Loucy (cell line): ENCODE measurements around the gene GALNT10.

Source experiments
- H2AFZ ChIP-seq: fragments of 200-600 bp; sonication (generic); 2 replicates; pipeline ENCODE4 v1.6.0; 2016; ENCODE audit warnings: antibody characterized with exemption, mild to moderate bottlenecking, low read length, moderate library complexity
- H3F3A ChIP-seq: fragments of 200-600 bp; 2 replicates; pipeline ENCODE4 v1.6.0; 2016; ENCODE audit warnings: antibody characterized with exemption, low read depth, mild to moderate bottlenecking
- H3K27me3 ChIP-seq: fragments of 200-600 bp; sonication (generic); 2 replicates; pipeline ENCODE4 v1.6.1; 2014; ENCODE audit warnings: low read length, mild to moderate bottlenecking; ENCODE audit not compliant: insufficient read depth, poor library complexity, severe bottlenecking
- H3K36me3 ChIP-seq: fragments of 200-600 bp; sonication (generic); 2 replicates; pipeline ENCODE4 v1.6.1; 2016; ENCODE audit warnings: low read length; ENCODE audit not compliant: insufficient read depth
- H3K4me1 ChIP-seq: fragments of 200-600 bp; sonication (generic); 2 replicates; pipeline ENCODE4 v1.5.1; 2014; ENCODE audit warnings: low read length, mild to moderate bottlenecking; ENCODE audit not compliant: insufficient read depth, poor library complexity, severe bottlenecking
- H3K4me2 ChIP-seq: fragments of 200-600 bp; sonication (generic); 2 replicates; pipeline ENCODE4 v1.6.0; 2014; ENCODE audit warnings: antibody characterized with exemption, low read length, low read depth, mild to moderate bottlenecking; ENCODE audit not compliant: poor library complexity, severe bottlenecking
- H3K4me3 ChIP-seq: fragments of 200-600 bp; sonication (generic); 2 replicates; pipeline ENCODE4 v1.5.1; 2014; ENCODE audit warnings: low read length, mild to moderate bottlenecking, mixed read lengths; ENCODE audit not compliant: poor library complexity, severe bottlenecking
- H3K79me2 ChIP-seq: fragments of 200-600 bp; sonication (generic); 2 replicates; pipeline ENCODE4 v1.6.1; 2014; ENCODE audit warnings: low read length; ENCODE audit not compliant: insufficient read depth
- H3K9ac ChIP-seq: fragments of 200-600 bp; sonication (generic); 2 replicates; pipeline ENCODE4 v1.6.0; 2014; ENCODE audit warnings: mild to moderate bottlenecking, low read depth, low read length, moderate library complexity; ENCODE audit not compliant: poor library complexity, severe bottlenecking
- H3K9me2 ChIP-seq: fragments of 200-600 bp; sonication (generic); replicated peaks from 2 replicates; pipeline ENCODE4 v1.6.1; 2016; ENCODE audit warnings: low read depth, low read length, mixed read lengths
- H3K9me3 ChIP-seq: fragments of 200-600 bp; sonication (generic); 2 replicates; pipeline ENCODE4 v1.6.1; 2014; ENCODE audit warnings: mild to moderate bottlenecking, antibody characterized with exemption, low read length, low read depth; ENCODE audit not compliant: insufficient read depth
- H4K20me1 ChIP-seq: fragments of 200-600 bp; sonication (generic); 2 replicates; pipeline ENCODE4 v1.6.0; 2014; ENCODE audit warnings: antibody characterized with exemption, low read length, mild to moderate bottlenecking; ENCODE audit not compliant: insufficient read depth, poor library complexity, severe bottlenecking
- CTCF ChIP-seq: fragments of 200-600 bp; sonication (generic); conservative IDR thresholded peaks from 2 replicates; pipeline ENCODE4 v1.5.1; 2014; ENCODE audit warnings: mild to moderate bottlenecking, antibody characterized with exemption, low read length
- EZH2phosphoT487 ChIP-seq: fragments of 200-600 bp; IDR thresholded peaks from 2 replicates; pipeline ENCODE4 v1.6.1; 2018; ENCODE audit warnings: antibody characterized with exemption, mild to moderate bottlenecking, moderate library complexity, borderline replicate concordance

The GALNT10 gene

GRCh38 chr5:154333016-154333415 is 142.5 kb downstream of the GALNT10 start:
- H4K20me1 ChIP-seq: no peaks in the 10 kb centered on the region
- no peak for TF ChIP-seq EZH2phosphoT487
- no peak for TF ChIP-seq CTCF
- no peaks in the 10 kb centered on the region for H3K79me2 ChIP-seq
- H3K4me2 ChIP-seq: no peak overlapping the region
- no peaks in the 10 kb centered on the region for H3K9me2 ChIP-seq
- no peak overlapping the region for H2AFZ ChIP-seq
- H3K36me3 ChIP-seq: peaks cover 5% of the 10 kb centered on the region; the same call in 1 of the 2 replicates
- no peaks in the 10 kb centered on the region for H3K9me3 ChIP-seq
- H3K4me1 ChIP-seq: no peaks in the 10 kb centered on the region
- no peak overlapping the region for H3K9ac ChIP-seq
- no peaks in the 10 kb centered on the region for H3K27me3 ChIP-seq
- no peak overlapping the region for H3K4me3 ChIP-seq
- H3F3A ChIP-seq: no peaks in the 10 kb centered on the region

GRCh38 chr5:154334406-154335064 is 144.0 kb downstream of the GALNT10 start:
- Histone ChIP-seq H3K27me3 (no peaks in the 10 kb centered on the region), H3K79me2 (no peaks in the 10 kb centered on the region), H3K9me3 (no peaks in the 10 kb centered on the region), H3K4me1 (no peaks in the 10 kb centered on the region), H3K9ac (no peak overlapping the region), H2AFZ (no peak overlapping the region), H3K4me2 (no peak overlapping the region), H4K20me1 (no peaks in the 10 kb centered on the region), H3K36me3 (peaks cover 5% of the 10 kb centered on the region; the same call in 1 of the 2 replicates), H3K9me2 (no peaks in the 10 kb centered on the region), H3K4me3 (no peak overlapping the region), H3F3A (no peaks in the 10 kb centered on the region)
- TF ChIP-seq CTCF (no peak), EZH2phosphoT487 (no peak)

DNA sequence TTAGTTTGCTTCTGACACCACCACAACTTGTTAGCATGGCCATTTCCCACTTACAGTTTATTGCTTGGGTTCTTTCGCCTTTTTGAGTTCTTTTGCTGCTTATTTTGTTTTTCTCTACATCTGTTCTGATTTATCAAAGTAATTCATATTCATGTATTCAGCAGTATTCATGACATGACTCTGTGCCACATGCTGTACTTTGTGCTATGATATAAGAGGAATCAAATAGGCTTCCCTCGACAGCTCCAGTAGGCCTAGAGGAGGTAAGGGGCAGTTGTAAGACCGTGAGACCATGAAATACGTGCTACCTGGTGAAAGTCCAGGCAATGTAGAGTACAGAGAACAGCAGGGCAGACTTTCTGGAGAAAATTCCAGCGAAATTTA is 144.5 kb downstream of the GALNT10 start:
- no peaks in the 10 kb centered on the region for H4K20me1 ChIP-seq
- H3K9me2 ChIP-seq: no peaks in the 10 kb centered on the region
- H3K9me3 ChIP-seq: no peaks in the 10 kb centered on the region
- no peaks in the 10 kb centered on the region for H3K4me1 ChIP-seq
- H3K27me3 ChIP-seq: no peaks in the 10 kb centered on the region
- no peak overlapping the region for H2AFZ ChIP-seq
- no peak overlapping the region for H3K4me2 ChIP-seq
- H3F3A ChIP-seq: no peaks in the 10 kb centered on the region
- no peak for TF ChIP-seq CTCF
- no peak for TF ChIP-seq EZH2phosphoT487
- H3K79me2 ChIP-seq: no peaks in the 10 kb centered on the region
- H3K4me3 ChIP-seq: no peak overlapping the region
- H3K36me3 ChIP-seq: peaks cover 5% of the 10 kb centered on the region; the same call in 1 of the 2 replicates
- no peak overlapping the region for H3K9ac ChIP-seq
